OCI-LY7 (cell line): ENCODE data around the gene PCDH18.

Experiments used
- CTCF ChIP-seq: fragments of 200-600 bp; sonication (generic); conservative IDR thresholded peaks from 2 replicates; pipeline ENCODE4 v1.5.1; 2014; ENCODE audit warnings: mild to moderate bottlenecking, antibody characterized with exemption, low read length, moderate library complexity, mixed read lengths
- EZH2phosphoT487 ChIP-seq: fragments of 200-600 bp; sonication (generic); IDR thresholded peaks from 2 replicates; pipeline ENCODE4 v1.6.1; 2018; ENCODE audit warnings: low read depth, borderline replicate concordance, mild to moderate bottlenecking, mixed run types, antibody characterized with exemption, low read length, moderate library complexity, mixed read lengths

DNA sequence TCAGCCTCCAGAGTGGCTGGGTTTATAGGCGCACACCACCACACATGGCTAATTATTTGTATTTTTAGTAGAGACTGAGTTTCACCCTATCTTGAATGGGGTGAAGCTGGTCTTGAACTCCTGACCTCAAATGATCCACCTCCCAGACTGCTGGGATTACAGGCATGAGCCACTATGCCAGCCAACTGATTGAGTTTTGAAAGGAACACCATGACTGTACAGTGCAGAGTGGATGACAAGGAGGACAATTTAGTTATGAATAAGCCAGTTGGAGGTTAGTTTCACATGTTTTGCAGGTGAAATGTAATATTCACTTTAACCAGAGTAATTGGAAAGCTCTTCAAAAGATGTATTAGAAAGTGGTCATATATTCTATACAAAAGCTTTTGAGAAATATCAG is 60.8 kb downstream of the PCDH18 start:
- no peak for TF ChIP-seq CTCF
- no peak for TF ChIP-seq EZH2phosphoT487
